Islet precursor cell (in vitro differentiated cells): ENCODE measurements around the gene PROX1.

Source experiments
- DNase-seq: peaks from one replicate; pipeline ENCODE4 v3.0.0-alpha.2; 2018

The PROX1 gene

GRCh38 chr1:213982289-213982671 is 5.5 kb upstream of the PROX1 start:
- DNase-seq, result no peak

GRCh38 chr1:213982672-213983492 is 4.9 kb upstream of the PROX1 start:
- DNase-seq, result peak; percentile 86

- peak; percentile 62 for DNase-seq
Measured at GRCh38 chr1:213983493-213984386, 4.0 kb upstream of the PROX1 start.

GRCh38 chr1:213984387-213985208 is 3.2 kb upstream of the PROX1 start:
- DNase-seq, result peak; percentile 55

- DNase-seq, result peak; percentile 81
Measured at GRCh38 chr1:213985209-213986019, 2.4 kb upstream of the PROX1 start.

GRCh38 chr1:213986020-213986924 is 1.5 kb upstream of the PROX1 start:
- peak; percentile 34 for DNase-seq

- DNase-seq, result no peak
Measured at GRCh38 chr1:213986925-213987250, 885 bp upstream of the PROX1 start.

- DNase-seq, result no peak
Measured at GRCh38 chr1:213987422-213987926, 299 bp upstream of the PROX1 start.

GRCh38 chr1:213988507-213989001 is 781 bp downstream of the PROX1 start:
- DNase-seq, result peak; percentile 54

GRCh38 chr1:213989002-213989855 is 1.5 kb downstream of the PROX1 start:
- DNase-seq, result peak; percentile 61

- peak; percentile 24 for DNase-seq
Measured at GRCh38 chr1:213993929-213994328, 6.2 kb downstream of the PROX1 start.

- no peak for DNase-seq
Measured at GRCh38 chr1:213994888-213995287, 7.1 kb downstream of the PROX1 start.

GRCh38 chr1:213995603-213996002 is 7.8 kb downstream of the PROX1 start:
- no peak for DNase-seq

- DNase-seq, result no peak
Measured at GRCh38 chr1:213996320-213997037, 8.7 kb downstream of the PROX1 start.

- no peak for DNase-seq
Measured at GRCh38 chr1:213997038-213997771, 9.4 kb downstream of the PROX1 start.

- peak; percentile 39 for DNase-seq
Measured at GRCh38 chr1:213997772-213998107, 10.0 kb downstream of the PROX1 start.

- no peak for DNase-seq
Measured at GRCh38 chr1:213998785-213999184, 11.0 kb downstream of the PROX1 start.

GRCh38 chr1:213999732-214000131 is 12.0 kb downstream of the PROX1 start:
- DNase-seq, result no peak
